GM23248 (cell line): ENCODE results near the gene SEL1L.
"Not testable (repeated sequence)": the region's sequence is repeated elsewhere in the genome, so short reads cannot be mapped to it uniquely, and the experiment has no call there.

Experiments used
- EZH2 ChIP-seq: fragments of 200-600 bp; sonication (generic); IDR thresholded peaks from 2 replicates; pipeline ENCODE4 v1.6.1; 2018; ENCODE audit warnings: antibody characterized with exemption, mild to moderate bottlenecking; ENCODE audit not compliant: insufficient read depth, poor library complexity, severe bottlenecking
- EZH2phosphoT487 ChIP-seq: fragments of 200-600 bp; sonication (generic); IDR thresholded peaks from 2 replicates; pipeline ENCODE4 v1.6.1; 2018; ENCODE audit warnings: antibody characterized with exemption, moderate library complexity, mild to moderate bottlenecking, low read depth; ENCODE audit not compliant: insufficient read depth

GRCh38 chr14:81515927-81516326, 17.7 kb downstream of the SEL1L start:
- TF ChIP-seq EZH2phosphoT487, EZH2: not testable (repeated sequence)
